T follicular helper cell (primary cell): ENCODE data around the gene TTC22.
A peak's percentile ranks its signal among the peaks of the same experiment; 100 is the strongest.

Source experiments
- DNase-seq: peaks from one replicate; pipeline ENCODE4 v3.0.0-alpha.2; 2020; ENCODE audit warnings: low read depth
- total RNA-seq, 2 experiments: gene quantifications; one replicate each; lab custom pipeline; 2026; lab: John Stamatoyannopoulos, UW

TTC22 gene
- total RNA-seq: 7.2 to 17.1 reads per million in 2 experiments

DNA sequence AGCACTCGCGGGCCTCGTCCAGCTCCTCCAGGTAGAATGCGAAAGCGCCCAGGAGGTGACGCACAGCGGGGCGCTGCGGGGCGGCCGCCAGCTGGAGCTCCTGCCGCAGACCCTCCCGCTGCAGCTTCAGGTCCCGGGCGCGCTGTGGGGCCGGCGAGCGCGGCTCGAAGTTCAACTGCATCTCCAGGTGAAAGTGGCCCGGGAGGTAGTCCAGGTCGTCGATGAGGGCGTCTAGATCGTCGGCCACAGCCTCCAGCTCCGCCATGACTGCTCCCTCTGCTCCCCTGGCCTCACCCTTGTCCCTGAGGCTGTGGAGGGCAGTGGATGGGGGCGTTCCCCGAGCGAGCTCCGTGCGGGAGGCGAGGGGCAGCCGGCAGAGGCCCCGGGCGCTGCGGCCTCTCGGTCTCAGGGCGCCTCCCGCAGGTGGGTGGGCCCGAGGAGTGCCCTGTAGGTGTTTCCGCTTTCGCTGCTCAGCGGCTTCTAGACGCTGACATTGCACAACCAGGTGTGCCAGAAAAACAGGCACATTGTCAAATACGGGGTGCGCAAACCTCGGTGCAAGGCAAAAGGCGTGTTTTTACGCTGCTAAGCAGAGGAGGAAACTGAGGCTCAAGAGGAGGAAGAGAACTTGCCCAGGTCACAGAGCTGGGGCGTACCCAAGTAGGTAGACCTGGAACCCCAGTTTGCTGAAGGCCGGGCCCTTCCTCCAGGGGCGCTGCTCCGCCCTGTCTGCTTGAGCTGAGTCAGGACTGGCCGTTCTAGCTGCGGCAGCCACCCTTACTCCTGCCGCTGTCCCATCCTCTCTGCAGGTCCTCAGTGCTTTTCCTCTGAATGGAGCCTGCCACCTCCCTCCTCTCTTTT is at the start of gene TTC22:
Gene TTC22 (minus strand): TSS at position 425 of the 861 bp plus-strand sequence. CDS start 160 bp downstream, at position 265.
- peak; percentile 50 for DNase-seq

DNA sequence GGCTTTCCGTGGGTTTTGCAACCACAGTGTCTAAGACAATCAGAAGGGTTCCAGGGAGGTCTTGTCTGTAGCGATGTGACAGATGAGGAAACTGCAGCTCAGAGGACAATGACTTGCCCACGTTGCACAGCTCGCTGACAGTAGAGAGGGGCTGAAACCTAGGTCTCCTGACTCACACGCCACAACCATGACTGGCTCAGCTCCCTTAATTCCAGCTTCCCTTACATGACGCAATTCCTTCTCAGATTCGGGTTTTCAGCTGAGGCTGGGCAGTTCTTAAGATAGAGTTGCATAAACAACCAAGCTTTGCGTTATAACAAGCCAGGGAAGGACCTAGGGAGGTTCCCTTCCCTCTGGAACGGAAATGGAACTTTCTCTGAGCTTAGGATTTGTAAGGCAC is 49.6 kb upstream of the TTC22 start:
- DNase-seq: no peak

DNA sequence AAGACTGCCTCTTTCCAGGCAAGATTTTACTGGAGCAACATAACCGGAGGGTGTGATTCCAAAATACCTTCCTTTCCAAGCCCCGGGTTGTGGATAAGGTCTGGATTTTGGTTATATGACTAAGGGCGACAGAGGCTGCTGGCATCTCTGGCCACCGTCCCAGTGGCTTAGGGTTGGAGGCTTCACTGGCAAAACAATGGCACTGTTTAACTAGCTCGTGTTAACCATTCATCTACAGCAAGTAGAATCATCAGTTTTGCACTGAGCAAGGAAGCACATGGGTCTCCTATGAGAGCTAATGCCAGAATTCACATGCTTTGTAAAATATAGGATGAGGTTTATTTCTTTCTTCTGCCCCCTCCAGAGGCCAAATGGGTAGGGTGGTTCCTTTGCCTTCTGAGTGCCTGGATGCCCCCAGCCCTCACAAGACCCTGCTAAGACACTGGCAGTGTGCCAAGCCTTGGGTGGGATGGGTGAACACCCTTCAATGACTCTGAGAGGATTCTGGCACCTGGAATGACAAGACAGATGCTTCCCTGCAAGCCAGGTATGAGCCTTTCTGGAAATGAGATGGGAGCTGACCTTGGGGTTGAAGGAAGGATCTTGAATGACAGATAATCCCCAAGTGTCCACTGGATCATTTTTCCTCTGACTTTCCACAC is 49.1 kb upstream of the TTC22 start:
- no peak for DNase-seq

DNA sequence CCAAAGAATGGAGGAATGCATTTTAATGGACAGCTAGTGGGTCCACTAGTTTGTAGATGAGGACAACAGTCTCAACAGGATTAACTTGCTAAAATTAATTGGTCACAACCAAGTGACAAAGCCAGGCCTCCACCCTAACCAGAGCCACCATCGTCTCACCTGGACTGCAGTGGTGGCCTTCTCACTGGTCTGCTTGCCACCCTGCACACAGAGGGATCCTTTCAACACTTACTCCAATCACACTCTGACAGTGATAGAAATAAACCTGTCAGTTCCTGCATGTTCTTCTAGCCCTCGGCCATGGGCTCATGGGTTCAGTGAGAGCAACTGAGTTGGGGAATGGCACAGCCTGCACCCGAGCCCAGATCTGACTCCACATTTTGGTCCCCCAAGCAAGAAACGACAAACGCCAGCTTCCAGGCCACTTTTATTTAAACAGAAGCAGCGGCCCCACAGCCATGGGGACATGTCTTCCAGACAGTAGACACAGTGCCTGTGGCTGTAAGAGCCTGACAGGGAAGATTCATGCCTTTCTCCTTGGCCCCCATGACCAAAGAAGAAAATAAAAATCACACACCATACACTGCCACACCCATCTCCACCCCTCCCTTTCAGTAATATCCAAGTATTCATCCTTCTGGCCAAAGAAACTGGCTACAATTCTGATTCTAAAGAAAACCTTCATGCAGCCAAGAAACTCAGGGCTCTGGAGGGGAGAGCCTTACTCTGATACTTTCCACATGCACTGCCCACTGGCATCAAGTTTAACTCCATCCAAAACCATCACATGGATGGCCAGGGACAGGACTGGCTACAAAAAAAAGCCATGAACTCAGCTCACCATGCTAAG is 48.3 kb upstream of the TTC22 start:
- no peak for DNase-seq

DNA sequence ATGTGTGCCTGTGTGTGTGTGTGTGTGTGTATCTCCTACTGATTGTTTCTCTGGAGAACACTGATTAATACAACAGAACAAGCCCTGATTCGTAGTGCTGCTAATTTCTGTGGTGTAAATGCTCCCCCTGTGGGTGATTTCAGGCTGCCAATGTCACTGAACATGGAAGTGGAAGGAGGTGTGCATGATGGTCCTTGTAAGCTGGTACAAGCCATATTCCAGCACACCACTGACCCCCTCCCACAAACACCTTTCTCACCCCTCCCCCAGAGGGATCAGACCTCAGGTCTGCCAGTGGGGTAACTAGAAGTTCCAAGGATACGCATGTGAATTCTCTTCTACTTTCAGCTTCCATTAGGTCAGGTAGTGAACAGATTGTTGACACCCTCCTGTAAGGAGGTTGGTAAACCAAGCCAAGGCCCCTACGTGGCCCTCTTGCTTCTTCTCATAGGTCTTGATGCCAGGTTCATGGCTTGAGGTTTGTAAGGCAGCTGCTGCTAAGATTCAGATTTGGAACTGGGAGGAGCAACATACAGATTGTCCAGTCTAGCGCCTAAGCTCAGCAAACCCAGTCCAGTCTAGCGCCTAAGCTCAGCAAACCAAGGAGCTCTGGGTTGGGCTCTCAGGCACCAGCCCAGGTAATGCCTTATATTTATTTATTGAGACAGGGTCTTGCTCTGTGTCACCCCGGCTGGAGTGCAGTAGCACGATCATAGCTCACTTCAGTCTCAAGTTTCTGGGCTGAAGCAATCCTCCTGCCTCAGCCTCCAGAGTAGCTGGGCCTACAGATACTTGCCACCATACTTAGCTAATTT is 47.2 kb upstream of the TTC22 start:
- no peak for DNase-seq

DNA sequence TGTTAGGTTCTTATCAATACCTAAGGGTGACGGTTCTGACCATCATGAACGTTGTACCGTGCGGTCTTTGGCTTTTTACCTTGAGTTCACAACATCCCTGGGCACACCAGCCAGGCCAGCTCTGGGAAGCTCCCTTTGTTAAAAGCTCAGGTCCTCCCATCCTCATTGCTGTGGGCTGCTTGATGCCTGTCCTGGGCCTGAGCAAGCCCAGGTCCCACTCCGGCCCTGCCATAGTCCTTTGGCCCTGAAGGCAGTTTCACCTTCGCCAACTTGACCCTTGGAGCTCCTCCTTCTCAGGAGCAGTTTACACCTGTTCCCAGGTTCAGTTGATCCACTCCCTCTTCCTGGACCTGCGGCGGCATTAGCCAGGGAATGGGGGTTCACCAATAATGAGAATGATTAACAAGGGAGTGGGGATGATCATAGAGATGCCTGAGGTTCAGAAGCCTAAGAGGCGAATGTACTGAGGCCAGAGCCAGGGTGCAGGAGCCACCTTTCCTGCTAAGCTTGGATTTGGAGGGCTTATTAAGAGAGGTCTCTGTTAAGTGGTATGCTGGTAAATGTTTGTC is 45.7 kb upstream of the TTC22 start:
- no peak for DNase-seq

DNA sequence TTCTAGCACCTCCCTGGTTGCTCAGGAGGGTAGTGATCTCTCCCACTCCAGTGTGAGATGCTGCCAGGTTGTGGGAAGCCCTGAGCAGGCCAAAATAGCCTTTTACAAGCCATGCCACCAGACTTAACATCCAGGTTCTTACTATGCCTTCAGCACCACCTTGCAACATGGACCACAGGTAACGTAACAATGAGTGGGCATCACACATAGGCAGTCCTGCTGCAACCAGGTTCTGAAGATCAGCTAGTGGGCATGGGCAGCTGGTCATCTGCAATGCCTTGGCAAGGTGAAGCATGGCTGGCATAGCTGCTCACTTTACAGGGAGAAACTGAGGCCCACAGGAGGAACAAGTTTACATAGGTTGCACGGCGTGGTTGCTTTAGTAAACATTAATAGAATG is 45.2 kb upstream of the TTC22 start:
- no peak for DNase-seq

DNA sequence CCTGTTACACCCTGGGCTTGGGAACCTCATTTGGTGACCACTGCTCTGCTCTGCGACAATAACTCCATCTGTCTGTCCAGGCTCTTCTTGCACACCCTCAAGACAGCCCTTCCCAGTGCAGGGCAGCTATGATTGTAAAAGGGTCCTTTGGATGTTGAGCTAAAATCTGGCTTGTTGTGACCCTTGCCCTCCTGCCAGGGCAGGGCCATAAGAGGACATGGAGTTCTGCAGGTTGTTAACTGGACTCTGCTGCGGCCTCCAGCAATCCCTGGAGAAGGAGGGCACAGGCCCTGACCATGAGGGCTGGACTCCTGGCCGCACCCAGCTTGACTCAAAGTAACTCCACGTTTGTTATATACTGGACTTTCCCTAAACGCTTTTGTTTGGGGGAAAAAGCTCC is 44.6 kb upstream of the TTC22 start:
- DNase-seq: no peak

DNA sequence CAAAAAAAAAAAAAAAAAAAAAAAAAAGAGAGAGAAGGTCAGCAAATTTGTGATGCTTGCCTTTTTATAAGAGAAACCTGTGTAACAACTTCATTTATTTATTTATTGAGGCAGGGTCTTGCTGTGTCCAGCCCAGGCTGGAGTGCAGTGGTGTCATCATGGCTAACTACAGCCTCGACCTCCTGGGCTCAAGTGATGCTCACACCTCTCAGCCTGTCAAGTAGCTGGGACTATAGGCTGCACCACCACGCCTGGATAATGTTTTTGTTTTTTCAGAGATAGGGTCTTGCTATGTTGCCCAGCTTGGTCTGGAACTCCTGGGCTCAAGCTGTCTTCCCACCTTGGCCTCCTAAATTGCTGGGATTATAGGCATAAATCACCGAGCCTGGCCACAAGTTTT is 43.4 kb upstream of the TTC22 start:
- no peak for DNase-seq

DNA sequence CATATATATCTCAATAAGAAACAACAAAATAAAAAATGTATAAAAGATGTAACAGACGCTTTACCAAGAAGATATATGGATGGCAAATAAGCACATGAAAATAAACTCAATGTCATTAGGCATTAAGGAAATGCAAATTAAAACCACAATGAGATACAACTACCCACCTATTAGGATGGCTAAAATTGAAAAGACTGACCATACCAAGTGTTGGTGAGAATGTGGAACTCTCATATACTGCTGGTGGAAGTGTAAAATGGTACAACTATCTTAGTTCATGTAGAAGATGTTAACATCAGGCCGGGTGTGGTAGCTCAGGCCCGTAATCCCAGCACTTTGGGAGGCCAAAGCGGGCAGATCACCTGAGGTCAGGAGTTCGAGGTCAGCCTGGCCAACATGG is 42.3 kb upstream of the TTC22 start:
- DNase-seq: no peak

DNA sequence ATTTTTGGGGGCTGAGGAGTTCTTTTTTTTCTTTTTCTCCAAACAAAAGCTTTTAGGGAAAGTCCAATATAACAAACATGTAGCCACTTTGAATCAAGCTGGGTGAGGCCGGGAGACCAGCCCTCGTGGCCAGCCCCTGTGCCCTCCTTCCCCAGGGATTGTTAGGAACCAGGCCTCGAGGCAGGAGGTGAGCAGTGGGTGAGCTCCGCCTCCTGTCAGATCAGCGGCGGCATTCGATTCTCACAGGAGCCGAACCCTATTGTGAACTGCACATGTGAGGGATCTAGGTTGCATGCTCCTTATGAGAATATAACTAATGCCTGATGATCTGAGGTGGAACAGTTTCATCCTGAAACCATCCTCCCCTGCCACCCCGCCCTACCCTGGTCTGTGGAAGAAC is 41.8 kb upstream of the TTC22 start:
- DNase-seq: no peak

DNA sequence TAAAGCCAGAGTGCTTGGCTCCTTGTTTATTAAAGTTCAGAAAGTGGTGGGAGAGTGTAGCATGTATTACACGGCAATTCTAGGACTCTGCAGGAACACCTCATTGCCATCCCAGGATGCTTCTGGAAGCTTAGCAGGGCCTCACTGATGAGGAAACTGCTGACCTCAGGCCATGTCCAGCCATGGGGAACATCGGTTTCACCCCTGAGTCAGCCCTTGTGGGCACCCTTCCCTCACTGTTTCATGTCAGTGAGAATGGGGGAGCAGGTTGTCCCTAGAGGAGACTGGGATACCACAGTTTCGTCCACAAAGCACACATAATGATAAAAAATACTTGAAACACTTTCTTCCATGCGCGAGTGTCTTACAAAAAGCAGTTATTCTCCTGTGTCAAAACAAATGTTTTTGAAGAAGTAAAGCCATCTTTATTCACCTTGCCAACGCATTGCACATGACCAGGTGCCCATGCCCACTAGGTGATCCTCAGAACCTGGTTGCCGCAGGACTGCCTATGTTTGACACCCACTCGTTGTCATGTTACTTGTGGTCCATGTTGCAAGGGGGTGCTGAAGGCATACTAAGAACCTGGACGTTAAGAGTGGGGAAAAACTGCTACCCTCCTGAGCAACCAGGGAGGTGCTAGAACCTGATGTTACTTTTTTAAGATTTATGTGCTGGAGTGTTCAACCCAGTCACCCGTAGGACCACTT is 41.2 kb upstream of the TTC22 start:
- no peak for DNase-seq

DNA sequence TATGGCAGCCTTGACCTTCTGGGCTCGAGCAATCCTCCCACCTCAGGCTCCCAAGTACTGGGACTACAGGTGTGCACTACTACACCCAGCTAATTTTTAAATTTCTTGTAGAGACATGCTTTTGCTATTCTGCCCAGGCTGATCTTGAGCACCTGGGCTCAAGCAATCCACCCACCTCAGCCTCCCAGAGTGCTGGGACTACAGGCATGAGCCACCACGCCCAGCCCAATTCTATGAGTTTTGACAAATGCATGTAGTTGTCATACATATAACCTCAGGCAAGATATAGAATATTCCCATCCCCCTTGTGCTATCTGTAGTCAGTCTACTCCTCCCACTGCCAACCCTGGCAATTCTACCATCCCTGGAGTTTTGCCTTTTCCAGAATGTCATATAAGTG is 38.7 kb upstream of the TTC22 start:
- DNase-seq: no peak

DNA sequence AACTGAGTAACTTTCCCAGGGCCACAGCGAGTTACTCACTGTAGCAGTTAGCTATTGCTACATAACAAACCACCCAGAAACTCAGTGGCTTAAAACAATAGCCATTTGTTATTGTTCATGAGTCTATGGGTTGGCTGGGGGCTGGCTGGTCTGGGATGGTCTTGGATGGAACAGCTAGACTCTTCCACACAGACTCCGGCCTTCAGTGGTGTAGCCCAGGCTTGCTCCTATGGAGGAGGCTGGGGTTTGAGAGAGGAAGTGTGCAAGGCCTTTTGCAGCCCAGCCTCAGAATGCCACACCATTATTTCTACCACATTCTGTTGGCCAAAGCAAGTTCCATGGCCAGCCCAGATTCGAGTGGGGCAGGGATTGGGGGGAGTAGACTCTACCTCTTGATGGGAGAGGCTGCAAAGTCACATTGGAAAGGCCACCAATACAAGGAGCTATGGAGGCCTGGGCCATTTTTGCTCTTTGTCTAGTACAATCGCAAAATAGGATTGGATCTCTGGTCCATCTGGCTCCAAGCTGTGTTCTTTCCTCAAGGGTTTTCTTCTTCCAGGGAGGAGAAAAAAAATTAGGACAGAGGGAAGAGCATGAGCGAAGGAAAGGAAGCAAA is 37.5 kb upstream of the TTC22 start:
- DNase-seq: no peak

DNA sequence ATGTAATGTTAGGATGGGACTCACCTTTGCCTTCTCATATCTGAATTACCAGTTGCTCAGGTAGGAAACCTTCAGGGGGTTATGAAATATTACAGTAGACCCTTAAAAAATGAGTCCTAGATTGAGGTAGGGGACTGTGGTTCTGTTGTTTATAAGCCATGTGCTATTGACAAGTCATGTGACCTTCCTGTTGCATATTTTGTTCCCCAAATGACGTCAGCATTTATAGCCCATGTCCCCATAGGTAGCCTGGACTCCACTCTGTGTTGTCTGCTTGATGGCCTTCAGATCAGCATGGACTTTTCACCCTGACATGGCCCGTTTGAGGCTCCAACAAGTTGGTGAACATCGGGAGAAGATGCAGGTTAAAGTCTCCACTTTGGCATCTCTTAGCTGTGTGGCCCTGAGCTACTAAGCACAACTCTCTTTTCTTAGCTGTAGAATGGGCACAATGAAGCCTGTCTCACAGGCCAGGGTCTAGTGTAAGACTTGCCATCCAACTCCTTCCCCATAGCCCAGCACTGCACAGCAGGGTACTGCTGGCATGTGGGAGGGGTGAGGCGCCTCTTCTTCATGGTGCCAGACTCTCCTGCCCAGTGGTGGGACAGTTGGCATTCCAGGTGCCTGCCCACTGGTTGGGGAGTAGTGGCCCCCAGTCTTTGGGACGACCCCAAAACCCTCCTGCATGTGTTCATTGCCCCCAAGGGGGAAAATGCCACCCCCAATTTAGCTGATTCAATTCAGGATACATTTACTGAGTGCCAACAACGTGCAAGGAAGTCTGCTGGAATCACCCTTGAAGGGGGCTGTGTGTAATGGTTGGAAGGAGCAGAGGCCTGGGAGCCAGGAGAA is 36.1 kb upstream of the TTC22 start:
- DNase-seq: no peak

DNA sequence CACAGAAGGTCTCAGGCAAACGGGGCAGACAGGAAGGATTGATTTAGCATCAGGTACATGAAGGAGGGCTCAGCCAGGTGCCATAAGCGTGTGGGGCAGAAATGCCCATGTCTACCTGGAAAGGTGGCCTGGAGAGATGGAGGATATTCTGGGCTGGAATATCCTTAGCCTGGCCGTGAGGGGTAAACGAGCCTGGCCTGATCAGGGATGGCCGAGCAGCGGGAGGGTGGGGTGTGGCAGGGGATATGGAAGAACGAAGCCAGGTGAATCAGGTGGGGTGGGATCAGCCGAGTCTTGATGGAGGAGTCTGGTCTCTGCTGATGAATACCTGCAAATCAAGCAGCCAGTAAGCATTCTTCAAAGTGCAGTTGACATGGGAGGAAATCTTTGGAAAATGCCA is 35.5 kb upstream of the TTC22 start:
- DNase-seq: no peak

DNA sequence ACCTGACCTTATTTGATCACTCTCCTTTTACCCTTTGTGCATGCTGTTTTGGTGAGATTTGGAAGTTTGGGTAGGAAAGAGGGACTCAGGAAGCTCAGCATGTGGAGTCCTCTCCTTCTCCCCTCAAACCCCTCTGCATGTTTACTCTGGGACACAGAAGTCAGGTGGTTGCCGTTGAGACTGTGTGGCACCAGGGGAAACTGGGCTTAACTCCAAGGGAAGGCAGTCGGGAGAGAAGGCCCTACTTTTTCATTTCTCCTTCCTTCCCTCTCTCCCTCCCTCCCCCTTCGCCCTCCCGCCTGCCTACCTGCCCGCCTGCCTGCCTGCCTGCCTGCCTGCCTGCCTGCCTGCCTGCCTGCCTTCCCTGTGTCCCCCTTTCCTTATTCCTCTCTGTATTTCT is 34.8 kb upstream of the TTC22 start:
- DNase-seq: no peak

DNA sequence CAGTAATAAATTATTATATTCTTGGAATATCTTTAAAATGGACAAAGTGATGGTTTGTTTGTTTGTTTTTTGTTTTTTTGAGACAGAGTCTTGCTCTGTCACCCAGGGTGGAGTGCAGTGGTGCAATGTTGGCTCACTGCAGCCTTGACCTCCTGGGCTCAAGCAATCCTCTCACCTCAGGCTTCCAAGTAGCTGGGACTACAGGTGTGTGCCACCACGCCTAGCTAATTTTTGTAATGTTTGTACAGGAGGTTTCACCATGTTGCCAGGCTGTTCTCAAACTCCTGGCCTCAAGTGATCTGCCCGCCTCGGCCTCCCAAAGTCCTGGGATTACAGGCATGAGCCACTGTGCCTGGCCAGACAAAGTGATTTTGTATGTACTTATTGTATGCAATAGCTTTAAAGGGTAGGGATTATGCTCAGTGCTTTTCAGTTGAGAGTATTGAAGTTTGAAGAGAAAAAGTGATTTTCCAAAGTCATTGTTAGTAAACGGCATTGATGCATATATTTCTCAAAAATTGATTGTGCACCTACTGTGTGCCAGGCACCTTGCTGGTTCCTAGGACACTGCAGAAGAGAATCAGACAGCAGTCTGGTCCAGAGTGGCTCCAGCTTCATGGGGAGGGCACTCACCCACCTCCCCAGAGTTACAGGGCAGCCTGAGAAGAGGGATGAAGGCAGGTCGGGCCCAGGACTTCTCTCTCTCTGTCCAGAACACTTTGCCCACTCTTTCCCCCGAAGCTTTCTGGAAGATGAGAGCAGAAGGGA is 34.2 kb upstream of the TTC22 start:
- no peak for DNase-seq
